HepG2 (cell line): ENCODE results near the gene SEMA3E. TPM values are rescaled to one million over a fixed set of nuclear protein-coding genes. Genes with fewer than 3 reads are reported as not detected.

Experiments
- ATAC-seq: fragments of 200-7000 bp; cut with Tn5 transposase; 3 replicates; pipeline ENCODE4 v1.9.1; 2020; ENCODE audit warnings: mild to moderate bottlenecking, moderate library complexity
- BruUV-seq: library from RNA; stranded (reverse); fragments of 400-500 nt; replicated peaks from 2 replicates; lab custom pipeline; 2021; lab: Mats Ljungman, UMichigan
- CTCF ChIA-PET: fragments of 300-600 bp; formaldehyde crosslinking; extraction: SDS; loops from one replicate; lab custom pipeline; 2021; ENCODE audit warnings: low total read pairs, inconsistent platforms, low intra/inter-chr PET ratio; lab: Yijun Ruan, JAX
- POLR2A ChIA-PET: fragments of 350-600 bp; sonication (Branson Sonifier 250); formaldehyde crosslinking; loops from one replicate; lab custom pipeline; 2020; ENCODE audit warnings: antibody characterized with exemption, inconsistent platforms; lab: Yijun Ruan, JAX
- DNase-seq: peaks from one replicate; pipeline ENCODE4 v3.0.0-alpha.2; 2015; ENCODE audit warnings: low spot score
- FAIRE-seq: peaks from 3 replicates; lab custom pipeline; 2011; peaks lifted over from hg19 to GRCh38; lab: Jason Lieb, UNC
- H2AFZ ChIP-seq: one replicate; pipeline ENCODE4 v1.6.1; 2011; ENCODE audit warnings: low read length, inconsistent platforms
- H3K27ac ChIP-seq: fragments of 300-600 bp; 3 replicates; pipeline ENCODE4 v1.8.0; 2011; ENCODE audit warnings: mixed run types, mild to moderate bottlenecking, mixed read lengths, low read length, inconsistent platforms; ENCODE audit not compliant: insufficient read depth; ENCODE audit errors: extremely low read length
- H3K27me3 ChIP-seq, 2 experiments: fragments of 200-600 bp in 1 of 2; 2 replicates in 1 of 2; 3 replicates in 1 of 2; pipeline versions ENCODE4 v1.6.0 to v1.8.0; 2011; ENCODE audit warnings: low read length in 2 of 2, mild to moderate bottlenecking in 2 of 2, moderate library complexity in 2 of 2, inconsistent platforms in 1 of 2; ENCODE audit not compliant: insufficient read depth in 2 of 2, control insufficient read depth in 1 of 2
- H3K36me3 ChIP-seq, 2 experiments: fragments of 200-600 bp in 1 of 2; replicated peaks in 1 of 2; 2 replicates in 1 of 2; 3 replicates in 1 of 2; pipeline versions ENCODE4 v1.5.1 to v1.8.0; 2011; ENCODE audit warnings: low read length in 2 of 2, inconsistent platforms in 1 of 2; ENCODE audit not compliant: insufficient read depth in 2 of 2, control insufficient read depth in 1 of 2
- H3K4me1 ChIP-seq: 2 replicates; pipeline ENCODE4 v1.5.1; 2012; ENCODE audit warnings: low read length, inconsistent platforms; ENCODE audit not compliant: insufficient read depth
- H3K4me2 ChIP-seq: 2 replicates; pipeline ENCODE4 v1.6.0; 2011; ENCODE audit warnings: low read depth, low read length, inconsistent platforms
- H3K4me3 ChIP-seq, 3 experiments: fragments of 200-600 bp in 1 of 3; sonication (generic), shearing (Covaris generic) in 1 of 3; replicated peaks in 1 of 3; 2 replicates each; pipeline ENCODE4 v1.5.1; 2011 to 2016; ENCODE audit warnings: low read length in 3 of 3, inconsistent platforms in 2 of 3, low read depth in 2 of 3, mild to moderate bottlenecking in 2 of 3, control low read depth in 1 of 3, mixed read lengths in 1 of 3; ENCODE audit not compliant: insufficient read depth in 1 of 3
- H3K79me2 ChIP-seq: one replicate; pipeline ENCODE4 v1.6.1; 2011; ENCODE audit warnings: low read length, inconsistent platforms; ENCODE audit not compliant: insufficient read depth
- H3K9ac ChIP-seq: 2 replicates; pipeline ENCODE4 v1.6.0; 2011; ENCODE audit warnings: mild to moderate bottlenecking, low read depth, low read length, inconsistent platforms; ENCODE audit not compliant: insufficient read depth
- H3K9me3 ChIP-seq: 2 replicates; pipeline ENCODE4 v1.5.1; 2012; ENCODE audit warnings: mild to moderate bottlenecking, low read length
- H4K20me1 ChIP-seq: 2 replicates; pipeline ENCODE4 v1.6.0; 2011; ENCODE audit warnings: inconsistent platforms, mild to moderate bottlenecking, low read length, moderate library complexity; ENCODE audit not compliant: insufficient read depth
- ADNP ChIP-seq: sonication (generic); formaldehyde crosslinking; IDR thresholded peaks from 2 replicates; pipeline ENCODE4 v1.4.0; 2020; ENCODE audit warnings: missing genetic modification reagents
- HNRNPLL ChIP-seq: fragments of 200-400 bp; formaldehyde crosslinking; IDR thresholded peaks from 2 replicates; pipeline ENCODE4 v1.6.1; 2017; ENCODE audit warnings: mild to moderate bottlenecking, low read depth, low read length; ENCODE audit not compliant: poor library complexity, severe bottlenecking
- PHF8 ChIP-seq: sonication (generic); formaldehyde crosslinking; IDR thresholded peaks from 2 replicates; pipeline ENCODE4 v1.5.0; 2020; ENCODE audit warnings: missing genetic modification reagents
- PLRG1 ChIP-seq: fragments of 450-650 bp; conservative IDR thresholded peaks from 2 replicates; pipeline ENCODE4 v1.6.1; 2016
- SRSF9 ChIP-seq: fragments of 200-400 bp; formaldehyde crosslinking; IDR thresholded peaks from 2 replicates; pipeline ENCODE4 v1.6.1; 2018; ENCODE audit warnings: borderline replicate concordance, mild to moderate bottlenecking, low read depth, low read length; ENCODE audit not compliant: insufficient read depth, poor library complexity, severe bottlenecking
- TGIF2 ChIP-seq: IDR thresholded peaks from 2 replicates; pipeline ENCODE4 v1.6.1; 2016; ENCODE audit warnings: control low read depth, missing compliant biosample characterization
- YEATS2 ChIP-seq: sonication (generic); formaldehyde crosslinking; IDR thresholded peaks from 2 replicates; pipeline ENCODE4 v1.4.0; 2020; ENCODE audit warnings: missing genetic modification reagents, borderline replicate concordance
- ZNF34 ChIP-seq: sonication (generic); formaldehyde crosslinking; IDR thresholded peaks from 2 replicates; pipeline ENCODE4 v1.4.0; 2020; ENCODE audit warnings: mild to moderate bottlenecking, missing genetic modification reagents, borderline replicate concordance
- WGBS: methylation state at CpG from one replicate; pipeline ENCODE4 v1.1.6; 2017; ENCODE audit warnings: low lambda C conversion rate; 5-methylcytosine and 5-hydroxymethylcytosine counted together
- in situ Hi-C: cut with HindIII; loops from 2 replicates; pipeline ENCODE4 v1.10.0; 2017; ENCODE audit warnings: low pct_unique_long_range_greater_than_20kb; ENCODE audit not compliant: extremely low pct_ligation_motif_present
- intact Hi-C: fragments of 100-400 bp; cut with micrococcal nuclease; formaldehyde crosslinking; loops from one replicate; pipeline ENCODE4 v1.10.0; 2022; ENCODE audit not compliant: unreplicated experiment
- polyA plus RNA-seq, 8 experiments: library from polyadenylated mRNA; depleted of rRNA in 3 of 8; stranded (reverse) in 7 of 8; unstranded in 1 of 8; fragments of >200 nt; fragmentation: Illumina TruSeq in 4 of 8; extraction: Trizol in 4 of 8; gene quantifications; 2 replicates each; pipeline versions ENCODE4 v1.2.1 to v1.2.3, GENCODE V29; 2011 to 2016; ENCODE audit warnings: low read depth in 4 of 8, missing spikeins in 1 of 8, mixed read lengths in 1 of 8; ENCODE audit not compliant: insufficient read depth in 1 of 8
- total RNA-seq, 5 experiments: library from RNA; depleted of rRNA; stranded (reverse); fragments of >200 nt; fragmentation: Illumina TruSeq; extraction: Trizol; gene quantifications; 2 replicates each; pipeline ENCODE4 v1.2.3, GENCODE V29; 2016; ENCODE audit warnings: low read depth in 1 of 5
- TF ChIP-seq, protein P1 (sequence below): sonication (generic); formaldehyde crosslinking; IDR thresholded peaks from 2 replicates; pipeline ENCODE4 v1.8.0; 2022; ENCODE audit warnings: mild to moderate bottlenecking, missing genetic modification reagents, moderate library complexity
- TF ChIP-seq, protein P2 (sequence below): IDR thresholded peaks from 2 replicates; pipeline ENCODE4 v1.6.1; 2012; ENCODE audit warnings: low read length, improper control_type of control experiment
- TF ChIP-seq, protein P3 (sequence below): sonication (generic); formaldehyde crosslinking; IDR thresholded peaks from 2 replicates; pipeline ENCODE4 v1.4.0; 2020; ENCODE audit warnings: missing genetic modification reagents
- TF ChIP-seq, protein P4 (sequence below): sonication (generic); formaldehyde crosslinking; IDR thresholded peaks from 2 replicates; pipeline ENCODE4 v1.5.0; 2020; ENCODE audit warnings: mild to moderate bottlenecking, missing genetic modification reagents

SEMA3E gene
- total and polyA plus RNA-seq, 2 of the 13 experiments (the other 11 are each of a cell fraction or from before 2014, with no cell fraction given), result not detected

DNA sequence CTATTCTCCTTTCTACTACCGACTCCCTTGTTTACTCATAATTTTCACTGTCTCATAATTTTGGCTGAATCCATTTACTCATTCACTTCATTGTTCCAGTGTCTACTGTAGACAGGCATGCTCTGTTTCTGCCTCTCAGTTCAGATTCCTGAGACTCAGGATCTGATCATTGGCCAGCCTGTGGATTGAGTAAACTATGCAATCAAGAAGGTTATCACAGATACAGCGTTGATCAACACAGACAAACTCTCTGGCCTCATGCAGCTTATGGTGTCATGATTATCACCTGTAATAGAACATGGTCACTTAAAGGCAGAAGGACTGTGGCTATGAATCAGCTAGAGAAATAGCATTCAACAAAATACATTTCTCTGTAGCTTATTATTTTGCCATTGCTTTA lies 86.0 kb downstream of the SEMA3E start:
- no peaks in the 10 kb centered on the region for H3K36me3 ChIP-seq
- FAIRE-seq (no peak), DNase-seq (no peak), ATAC-seq (no peak)
- WGBS, result 2% methylated on average over 2 of the region's 2 CpGs
- CTCF ChIA-PET, result no interaction called here
- intact Hi-C loops, result no loop called here
- POLR2A ChIA-PET, result no interaction called here
- H2AFZ ChIP-seq, result no peak overlapping the region
- no peaks in the 10 kb centered on the region for H3K4me1 ChIP-seq
- H3K79me2 ChIP-seq, result no peaks in the 10 kb centered on the region
- no peak overlapping the region for H3K9ac ChIP-seq
- no peaks in the 10 kb centered on the region for H4K20me1 ChIP-seq
- H3K27me3 ChIP-seq, result no peaks in the 10 kb centered on the region
- H3K4me3 ChIP-seq, result no peak overlapping the region
- TF ChIP-seq, protein P1, sequence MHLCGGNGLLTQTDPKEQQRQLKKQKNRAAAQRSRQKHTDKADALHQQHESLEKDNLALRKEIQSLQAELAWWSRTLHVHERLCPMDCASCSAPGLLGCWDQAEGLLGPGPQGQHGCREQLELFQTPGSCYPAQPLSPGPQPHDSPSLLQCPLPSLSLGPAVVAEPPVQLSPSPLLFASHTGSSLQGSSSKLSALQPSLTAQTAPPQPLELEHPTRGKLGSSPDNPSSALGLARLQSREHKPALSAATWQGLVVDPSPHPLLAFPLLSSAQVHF (CRISPR knock-in tag), result no peak
- in situ Hi-C loops, result no loop called here
- BruUV-seq, result no TSS peak
- no peak overlapping the region for H3K27ac ChIP-seq
- no peak overlapping the region for H3K4me2 ChIP-seq
- H3K9me3 ChIP-seq, result no peaks in the 10 kb centered on the region

DNA sequence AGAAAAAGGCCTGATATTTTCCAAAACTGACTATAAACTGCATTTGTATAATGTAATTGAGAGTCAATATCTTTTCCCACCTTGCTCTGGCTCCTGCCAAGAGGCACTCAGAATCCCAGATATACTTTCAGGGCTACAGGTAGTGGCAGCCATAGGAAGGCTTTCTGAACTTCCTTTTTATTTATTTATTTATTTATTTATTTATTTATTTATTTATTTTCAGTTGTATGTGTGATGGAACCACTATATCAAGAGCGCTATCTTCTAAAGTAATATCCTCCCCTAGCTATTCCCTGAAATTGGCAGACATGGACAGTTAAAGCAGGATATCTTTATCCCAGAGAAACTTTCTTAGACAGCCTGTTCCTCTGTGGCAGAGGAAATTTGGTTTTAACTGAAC lies 86.7 kb downstream of the SEMA3E start:
- FAIRE-seq (no peak), DNase-seq (no peak), ATAC-seq (no peak)
- BruUV-seq, result no TSS peak
- Histone ChIP-seq H3K9me3 (no peaks in the 10 kb centered on the region), H3K36me3 (no peaks in the 10 kb centered on the region), H3K4me3 (no peak overlapping the region), H3K27ac (no peak overlapping the region), H4K20me1 (no peaks in the 10 kb centered on the region), H3K79me2 (no peaks in the 10 kb centered on the region), H3K4me2 (no peak overlapping the region), H3K4me1 (no peaks in the 10 kb centered on the region), H2AFZ (no peak overlapping the region), H3K9ac (no peak overlapping the region), H3K27me3 (no peaks in the 10 kb centered on the region)
- WGBS, result 95% methylated on average over 1 of the region's 1 CpG
- ChIA-PET CTCF (no interaction called here), POLR2A (no interaction called here)
- intact Hi-C loops, result no loop called here
- in situ Hi-C loops, result no loop called here
- TF ChIP-seq, protein P2, sequence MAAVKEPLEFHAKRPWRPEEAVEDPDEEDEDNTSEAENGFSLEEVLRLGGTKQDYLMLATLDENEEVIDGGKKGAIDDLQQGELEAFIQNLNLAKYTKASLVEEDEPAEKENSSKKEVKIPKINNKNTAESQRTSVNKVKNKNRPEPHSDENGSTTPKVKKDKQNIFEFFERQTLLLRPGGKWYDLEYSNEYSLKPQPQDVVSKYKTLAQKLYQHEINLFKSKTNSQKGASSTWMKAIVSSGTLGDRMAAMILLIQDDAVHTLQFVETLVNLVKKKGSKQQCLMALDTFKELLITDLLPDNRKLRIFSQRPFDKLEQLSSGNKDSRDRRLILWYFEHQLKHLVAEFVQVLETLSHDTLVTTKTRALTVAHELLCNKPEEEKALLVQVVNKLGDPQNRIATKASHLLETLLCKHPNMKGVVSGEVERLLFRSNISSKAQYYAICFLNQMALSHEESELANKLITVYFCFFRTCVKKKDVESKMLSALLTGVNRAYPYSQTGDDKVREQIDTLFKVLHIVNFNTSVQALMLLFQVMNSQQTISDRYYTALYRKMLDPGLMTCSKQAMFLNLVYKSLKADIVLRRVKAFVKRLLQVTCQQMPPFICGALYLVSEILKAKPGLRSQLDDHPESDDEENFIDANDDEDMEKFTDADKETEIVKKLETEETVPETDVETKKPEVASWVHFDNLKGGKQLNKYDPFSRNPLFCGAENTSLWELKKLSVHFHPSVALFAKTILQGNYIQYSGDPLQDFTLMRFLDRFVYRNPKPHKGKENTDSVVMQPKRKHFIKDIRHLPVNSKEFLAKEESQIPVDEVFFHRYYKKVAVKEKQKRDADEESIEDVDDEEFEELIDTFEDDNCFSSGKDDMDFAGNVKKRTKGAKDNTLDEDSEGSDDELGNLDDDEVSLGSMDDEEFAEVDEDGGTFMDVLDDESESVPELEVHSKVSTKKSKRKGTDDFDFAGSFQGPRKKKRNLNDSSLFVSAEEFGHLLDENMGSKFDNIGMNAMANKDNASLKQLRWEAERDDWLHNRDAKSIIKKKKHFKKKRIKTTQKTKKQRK, result no peak
- TF ChIP-seq SRSF9, result no peak
- TF ChIP-seq PHF8, result no peak
- no peak for TF ChIP-seq ADNP (CRISPR knock-in tag)
- no peak for TF ChIP-seq TGIF2 (CRISPR knock-in tag)
- no peak for TF ChIP-seq ZNF34 (CRISPR knock-in tag)
- TF ChIP-seq PLRG1, result no peak
- TF ChIP-seq, protein P3, sequence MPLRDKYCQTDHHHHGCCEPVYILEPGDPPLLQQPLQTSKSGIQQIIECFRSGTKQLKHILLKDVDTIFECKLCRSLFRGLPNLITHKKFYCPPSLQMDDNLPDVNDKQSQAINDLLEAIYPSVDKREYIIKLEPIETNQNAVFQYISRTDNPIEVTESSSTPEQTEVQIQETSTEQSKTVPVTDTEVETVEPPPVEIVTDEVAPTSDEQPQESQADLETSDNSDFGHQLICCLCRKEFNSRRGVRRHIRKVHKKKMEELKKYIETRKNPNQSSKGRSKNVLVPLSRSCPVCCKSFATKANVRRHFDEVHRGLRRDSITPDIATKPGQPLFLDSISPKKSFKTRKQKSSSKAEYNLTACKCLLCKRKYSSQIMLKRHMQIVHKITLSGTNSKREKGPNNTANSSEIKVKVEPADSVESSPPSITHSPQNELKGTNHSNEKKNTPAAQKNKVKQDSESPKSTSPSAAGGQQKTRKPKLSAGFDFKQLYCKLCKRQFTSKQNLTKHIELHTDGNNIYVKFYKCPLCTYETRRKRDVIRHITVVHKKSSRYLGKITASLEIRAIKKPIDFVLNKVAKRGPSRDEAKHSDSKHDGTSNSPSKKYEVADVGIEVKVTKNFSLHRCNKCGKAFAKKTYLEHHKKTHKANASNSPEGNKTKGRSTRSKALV (CRISPR knock-in tag), result no peak
- no peak for TF ChIP-seq HNRNPLL
- no peak for TF ChIP-seq YEATS2
- TF ChIP-seq, protein P4, sequence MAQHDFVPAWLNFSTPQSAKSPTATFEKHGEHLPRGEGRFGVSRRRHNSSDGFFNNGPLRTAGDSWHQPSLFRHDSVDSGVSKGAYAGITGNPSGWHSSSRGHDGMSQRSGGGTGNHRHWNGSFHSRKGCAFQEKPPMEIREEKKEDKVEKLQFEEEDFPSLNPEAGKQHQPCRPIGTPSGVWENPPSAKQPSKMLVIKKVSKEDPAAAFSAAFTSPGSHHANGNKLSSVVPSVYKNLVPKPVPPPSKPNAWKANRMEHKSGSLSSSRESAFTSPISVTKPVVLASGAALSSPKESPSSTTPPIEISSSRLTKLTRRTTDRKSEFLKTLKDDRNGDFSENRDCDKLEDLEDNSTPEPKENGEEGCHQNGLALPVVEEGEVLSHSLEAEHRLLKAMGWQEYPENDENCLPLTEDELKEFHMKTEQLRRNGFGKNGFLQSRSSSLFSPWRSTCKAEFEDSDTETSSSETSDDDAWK (CRISPR knock-in tag), result no peak
